ENCODE measurements around the gene SNX13.

DNA sequence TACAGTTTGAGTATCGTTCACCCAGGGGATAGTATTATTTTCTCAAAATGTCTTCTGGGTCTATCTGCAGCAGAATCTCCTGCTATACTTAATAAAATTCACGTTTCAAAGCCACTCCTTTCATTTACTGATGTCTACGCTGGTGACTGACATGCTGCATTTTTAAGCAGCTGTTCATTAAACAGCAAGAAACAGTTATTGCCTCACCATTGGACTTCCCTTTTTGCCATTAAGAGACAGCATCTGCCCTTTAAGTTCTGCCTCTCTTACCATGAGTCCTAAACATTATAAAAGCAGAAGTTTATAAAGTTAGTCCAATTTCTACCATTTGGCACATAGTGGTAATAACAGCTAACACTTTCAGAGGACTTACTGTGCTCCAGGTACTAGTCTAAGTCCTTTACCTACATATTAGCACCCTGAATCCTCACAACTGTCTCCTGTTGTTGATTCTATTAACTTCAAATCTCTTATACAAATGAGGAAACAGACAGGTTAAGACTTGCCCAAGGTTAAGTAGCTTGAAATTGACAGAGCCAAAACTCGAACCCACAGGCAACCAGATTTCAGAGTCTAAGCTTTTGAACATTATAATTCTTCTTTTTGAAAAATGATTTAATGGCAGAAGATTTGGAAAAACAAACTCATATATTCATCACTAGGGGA, 169.5 kb downstream of the SNX13 start:
- no peak for TF ChIP-seq POLR2AphosphoS5 (IDR thresholded peaks at IDR 0.05; ENCODE audit: borderline replicate concordance, low read depth, low read length)
- no peak for TF ChIP-seq EZH2 (IDR thresholded peaks at IDR 0.05)
